SK-N-SH (cell line): ENCODE measurements around the gene ST3GAL2. TPM values are rescaled to one million over a fixed set of nuclear protein-coding genes. Genes with fewer than 3 reads are reported as not detected.

ENCODE experiments used
- CTCF ChIA-PET: fragments of 300-600, 350-600 bp; formaldehyde crosslinking; extraction: SDS; loops from one replicate; lab custom pipeline; 2021; lab: Yijun Ruan, JAX
- POLR2A ChIA-PET: fragments of 350-600 bp; sonication (Branson Sonifier 250); formaldehyde crosslinking; extraction: SDS; loops from one replicate; lab custom pipeline; 2020; ENCODE audit warnings: antibody characterized with exemption, inconsistent platforms; lab: Yijun Ruan, JAX
- DNase-seq: peaks from one replicate; pipeline ENCODE4 v3.0.0; 2012
- H2AFZ ChIP-seq: fragments of 200-600 bp; sonication (generic); 2 replicates; pipeline ENCODE4 v1.8.1; 2016; ENCODE audit warnings: antibody characterized with exemption, mild to moderate bottlenecking, low read depth
- H3F3A ChIP-seq: fragments of 200-600 bp; sonication (generic); replicated peaks from 2 replicates; pipeline ENCODE3; 2016; ENCODE audit warnings: antibody characterized with exemption, mild to moderate bottlenecking; ENCODE audit not compliant: insufficient read depth
- H3K27ac ChIP-seq, 2 experiments: fragments of 200-500 bp in 1 of 2; fragments of 200-600 bp in 1 of 2; sonication (Bioruptor generic) in 1 of 2; sonication (generic), shearing (Covaris generic) in 1 of 2; 2 replicates each; pipeline versions ENCODE4 v1.5.1 to v1.6.1; 2014 to 2016; ENCODE audit warnings: low read depth in 2 of 2, inconsistent platforms in 1 of 2, low read length in 1 of 2, mild to moderate bottlenecking in 1 of 2, mixed read lengths in 1 of 2
- H3K27me3 ChIP-seq: fragments of 200-600 bp; sonication (generic), shearing (Covaris generic); 2 replicates; pipeline ENCODE4 v1.6.1; 2016; ENCODE audit warnings: mixed run types; ENCODE audit not compliant: insufficient read depth
- H3K36me3 ChIP-seq, 2 experiments: fragments of 200-500 bp in 1 of 2; fragments of 200-600 bp in 1 of 2; sonication (Bioruptor generic) in 1 of 2; sonication (generic) in 1 of 2; replicated peaks in 1 of 2; 2 replicates each; pipeline versions ENCODE3 to v1.5.1; 2014 to 2016; ENCODE audit warnings: low read length in 1 of 2, mild to moderate bottlenecking in 1 of 2; ENCODE audit not compliant: insufficient read depth in 2 of 2, control insufficient read depth in 1 of 2
- H3K4me1 ChIP-seq, 2 experiments: fragments of 200-500 bp in 1 of 2; fragments of 200-600 bp in 1 of 2; sonication (Bioruptor generic) in 1 of 2; sonication (generic), shearing (Covaris generic) in 1 of 2; 2 replicates each; pipeline versions ENCODE4 v1.5.1 to v1.6.1; 2014 to 2016; ENCODE audit warnings: low read depth in 1 of 2, low read length in 1 of 2, mixed run types in 1 of 2; ENCODE audit not compliant: insufficient read depth in 2 of 2, control insufficient read depth in 1 of 2
- H3K4me2 ChIP-seq: fragments of 200-600 bp; sonication (generic), shearing (Covaris generic); 2 replicates; pipeline ENCODE4 v1.6.1; 2017; ENCODE audit warnings: mixed run types
- H3K4me3 ChIP-seq, 2 experiments: fragments of 200-500 bp in 1 of 2; fragments of 200-600 bp in 1 of 2; sonication (Bioruptor generic) in 1 of 2; sonication (generic), shearing (Covaris generic) in 1 of 2; 2 replicates each; pipeline versions ENCODE4 v1.5.1 to v1.8.1; 2014 to 2016; ENCODE audit warnings: low read depth in 2 of 2, inconsistent platforms in 1 of 2, low read length in 1 of 2, mild to moderate bottlenecking in 1 of 2, mixed read lengths in 1 of 2, moderate library complexity in 1 of 2
- H3K79me2 ChIP-seq: fragments of 200-600 bp; sonication (generic); 2 replicates; pipeline ENCODE4 v1.8.1; 2017; ENCODE audit warnings: mild to moderate bottlenecking; ENCODE audit not compliant: insufficient read depth
- H3K9ac ChIP-seq: fragments of 200-600 bp; sonication (generic); 2 replicates; pipeline ENCODE4 v1.6.1; 2017; ENCODE audit warnings: mixed run types
- H3K9me2 ChIP-seq: fragments of 200-600 bp; sonication (generic); 2 replicates; pipeline ENCODE4 v1.6.1; 2017; ENCODE audit warnings: mixed run types
- H3K9me3 ChIP-seq: fragments of 200-600 bp; sonication (generic); 2 replicates; pipeline ENCODE4 v1.6.1; 2017; ENCODE audit warnings: mixed run types, mild to moderate bottlenecking, moderate library complexity
- H4K20me1 ChIP-seq: fragments of 200-600 bp; sonication (generic); 2 replicates; pipeline ENCODE4 v1.6.1; 2017; ENCODE audit warnings: mild to moderate bottlenecking, mixed run types; ENCODE audit not compliant: insufficient read depth
- FOXJ3 ChIP-seq: sonication (generic); formaldehyde crosslinking; IDR thresholded peaks from 2 replicates; pipeline ENCODE4 v1.5.1; 2020; ENCODE audit warnings: mild to moderate bottlenecking, missing genetic modification reagents
- FOXM1 ChIP-seq: IDR thresholded peaks from 2 replicates; pipeline ENCODE4 v1.4.0; 2012; ENCODE audit warnings: low read depth, mild to moderate bottlenecking
- GATA2 ChIP-seq: sonication (generic); formaldehyde crosslinking; IDR thresholded peaks from 2 replicates; pipeline ENCODE4 v1.5.0; 2020; ENCODE audit warnings: mild to moderate bottlenecking, missing genetic modification reagents
- JUND ChIP-seq: IDR thresholded peaks from 2 replicates; pipeline ENCODE4 v1.4.0; 2012
- NRF1 ChIP-seq: IDR thresholded peaks from 2 replicates; pipeline ENCODE4 v1.6.1; 2012; ENCODE audit warnings: low read depth, mild to moderate bottlenecking, low read length
- PBX3 ChIP-seq: IDR thresholded peaks from 2 replicates; pipeline ENCODE4; 2012
- RCOR1 ChIP-seq: fragments of 150-350 bp; IDR thresholded peaks from 2 replicates; pipeline ENCODE4 v1.6.1; 2017; ENCODE audit warnings: antibody characterized with exemption, low read length
- REST ChIP-seq: IDR thresholded peaks from 2 replicates; pipeline ENCODE4 v1.6.1; 2012; ENCODE audit warnings: mild to moderate bottlenecking, low read depth, low read length, moderate library complexity
- RXRA ChIP-seq: IDR thresholded peaks from 2 replicates; pipeline ENCODE4 v1.4.0; 2012; ENCODE audit warnings: low read depth, mild to moderate bottlenecking, borderline replicate concordance
- SMC3 ChIP-seq: IDR thresholded peaks from 2 replicates; pipeline ENCODE4 v1.6.1; 2012; ENCODE audit warnings: low read depth, low read length, improper control_type of control experiment
- TCF12 ChIP-seq: IDR thresholded peaks from 2 replicates; pipeline ENCODE4 v1.4.0; 2012
- TEAD4 ChIP-seq: IDR thresholded peaks from 2 replicates; pipeline ENCODE4 v1.4.0; 2012; ENCODE audit warnings: mild to moderate bottlenecking, borderline replicate concordance; ENCODE audit not compliant: insufficient read depth
- USF1 ChIP-seq: IDR thresholded peaks from 2 replicates; pipeline ENCODE4 v1.4.0; 2012; ENCODE audit warnings: low read depth, borderline replicate concordance
- WGBS: methylation state at CpG from one replicate; pipeline ENCODE4 v1.1.6; 2017; ENCODE audit warnings: low lambda C conversion rate; 5-methylcytosine and 5-hydroxymethylcytosine counted together
- polyA plus RNA-seq, 3 experiments: library from polyadenylated mRNA; depleted of rRNA; stranded (reverse); fragments of >200 nt; gene quantifications; 2 replicates each; pipeline ENCODE4 v1.2.3, GENCODE V29; 2012

The ST3GAL2 gene
- polyA plus RNA-seq, 1 of the 3 experiments (the other 2 are of a cell fraction), result 19.9 TPM

DNA sequence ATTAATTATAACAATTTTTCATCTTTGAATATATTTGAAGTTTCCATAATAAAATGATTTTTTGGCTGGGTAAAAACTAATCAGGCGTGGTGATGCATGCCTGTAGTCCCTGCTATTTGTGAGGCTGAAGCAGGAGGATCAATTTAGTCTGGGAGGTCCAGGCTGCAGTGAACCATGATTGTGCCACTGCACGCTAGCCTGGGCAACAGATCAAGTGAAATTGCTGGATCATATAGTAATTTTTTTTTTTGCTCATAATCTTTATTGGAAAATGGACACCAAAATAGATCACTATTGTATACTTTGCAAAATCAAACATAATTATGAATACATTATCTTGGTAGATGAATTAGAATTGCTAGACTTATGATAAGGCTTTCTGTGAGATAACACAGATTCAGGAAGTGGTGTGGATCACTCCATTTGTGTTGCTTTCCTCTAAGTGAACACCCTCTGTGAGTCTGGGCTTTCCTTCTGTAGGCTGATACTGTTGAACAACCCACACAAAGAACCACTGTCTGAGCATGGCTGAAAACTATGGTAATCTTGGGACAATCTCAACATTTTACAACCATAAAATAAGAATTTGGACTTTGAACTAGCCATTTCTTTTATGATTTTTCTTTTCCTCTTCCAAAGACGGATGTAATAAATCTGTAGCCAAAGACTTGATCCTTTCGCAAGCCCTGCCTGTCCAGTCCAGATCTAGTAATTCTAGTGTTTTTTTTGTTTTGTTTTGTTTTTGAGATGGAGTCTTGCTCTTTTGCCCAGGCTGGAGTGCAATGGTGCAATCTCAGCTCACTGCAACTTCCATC lies 5.6 kb upstream of the ST3GAL2 start (continued):
- no peak for TF ChIP-seq SMC3

GRCh38 chr16:70442344-70442743 lies 3.4 kb upstream of the ST3GAL2 start:
- 91% methylated on average over 7 of the region's 7 CpGs for WGBS
- H3K4me2 ChIP-seq, result no peak overlapping the region

More at GRCh38 chr16:70442344-70442743, 3.4 kb upstream of the ST3GAL2 start:
- H3K9ac ChIP-seq, result no peak overlapping the region
- H3K4me1 ChIP-seq, result peaks cover 0 to 13% of the 10 kb centered on the region in 2 experiments; a peak in 1 of 4 replicates
- H3K4me3 ChIP-seq, result no peak overlapping the region
- CTCF ChIA-PET, result interaction anchor here (1.3 kb wide), 1 partner anchor 14 kb away, joined by 3 read pairs; no protein-coding TSS in a partner anchor
- H4K20me1 ChIP-seq, result no peaks in the 10 kb centered on the region
- H3F3A ChIP-seq, result peaks cover 9% of the 10 kb centered on the region
- TF ChIP-seq FOXJ3 (no peak), USF1 (no peak), TEAD4 (no peak), RCOR1 (no peak), PBX3 (no peak), REST (no peak), GATA2 (no peak), JUND (no peak), RXRA (no peak), NRF1 (no peak), TCF12 (no peak), FOXM1 (no peak)
- no peaks in the 10 kb centered on the region for H3K9me2 ChIP-seq
- POLR2A ChIA-PET, result no interaction called here
- no peak overlapping the region for H2AFZ ChIP-seq
- H3K36me3 ChIP-seq, result no peaks in the 10 kb centered on the region
- no peaks in the 10 kb centered on the region for H3K9me3 ChIP-seq
- H3K27ac ChIP-seq, result no peak overlapping the region
- H3K79me2 ChIP-seq, result peaks cover 12% of the 10 kb centered on the region
- DNase-seq, result no peak
- no peaks in the 10 kb centered on the region for H3K27me3 ChIP-seq
